ENCODE data around the gene DDX31. TPM values are rescaled to one million over a fixed set of nuclear protein-coding genes. Genes with fewer than 3 reads are reported as not detected.
"Not testable (repeated sequence)": the region's sequence is repeated elsewhere in the genome, so short reads cannot be mapped to it uniquely, and the experiment has no call there.

Gene DDX31
- total RNA-seq = 10 to 100 TPM; 13.8 to 14.9 TPM

DNA sequence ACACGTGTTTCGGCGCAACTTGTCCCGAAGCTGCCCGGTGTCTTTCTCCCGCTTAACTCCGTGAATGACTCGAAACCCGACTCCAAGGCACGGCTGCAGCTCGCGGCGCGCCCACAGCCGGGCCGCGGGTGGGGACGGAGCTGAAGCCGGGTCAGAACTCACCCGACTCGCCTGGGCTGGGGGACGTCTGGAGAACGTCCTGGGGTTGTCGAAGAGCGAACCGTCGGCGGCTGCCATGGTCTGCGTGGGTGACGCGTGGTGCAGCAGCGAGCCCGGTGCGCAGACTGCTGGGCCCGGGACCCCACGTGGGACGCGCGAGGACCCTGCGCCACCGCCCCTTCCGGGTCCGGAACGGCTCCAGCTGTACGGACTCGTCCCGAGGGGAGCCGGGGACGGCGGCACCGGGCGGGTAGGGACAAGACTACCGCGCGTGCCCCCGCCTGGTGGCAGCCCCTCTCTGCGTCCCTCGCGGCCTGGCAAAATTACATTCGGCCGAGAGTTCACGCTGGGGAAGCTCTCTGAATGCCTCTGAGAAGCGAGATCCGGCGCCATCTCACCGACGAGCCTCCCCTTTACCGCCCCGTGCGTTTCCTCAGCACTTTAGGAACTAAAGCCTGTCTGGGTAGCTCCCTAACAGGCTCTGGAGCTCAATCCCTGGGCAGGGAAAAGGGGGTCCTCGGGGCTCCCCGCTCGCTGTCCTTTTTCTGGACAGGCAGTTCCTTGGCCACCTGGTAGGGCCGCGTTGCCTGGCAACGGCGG, at the start of gene DDX31:
DDX31 (minus strand) TSS at position 286 of the 759 bp plus-strand sequence; CDS start at position 237, 49 bp downstream.
- Mint-ChIP-seq H3K27me3 (no peaks in the 10 kb centered on the region), H3K36me3 (peaks cover 8% of the 10 kb centered on the region), H3K9me3 (no peaks in the 10 kb centered on the region), H3K4me3 (peak within 1 kb of the TSS; percentile 92), H3K4me1 (peaks cover 29% of the 10 kb centered on the region), H3K27ac (peak within 1 kb of the TSS; percentile 88)
- POLR2A ChIA-PET = interaction anchor here (0.7 to 3.4 kb wide), 7 partner anchors 10 to 590 kb away, joined by 3 to 35 read pairs (median 3); partner anchors contain the start of gene MED27
- peak; percentile 89 for DNase-seq
- peak; percentile 90 for ATAC-seq (ENCODE audit: low read depth)

DNA sequence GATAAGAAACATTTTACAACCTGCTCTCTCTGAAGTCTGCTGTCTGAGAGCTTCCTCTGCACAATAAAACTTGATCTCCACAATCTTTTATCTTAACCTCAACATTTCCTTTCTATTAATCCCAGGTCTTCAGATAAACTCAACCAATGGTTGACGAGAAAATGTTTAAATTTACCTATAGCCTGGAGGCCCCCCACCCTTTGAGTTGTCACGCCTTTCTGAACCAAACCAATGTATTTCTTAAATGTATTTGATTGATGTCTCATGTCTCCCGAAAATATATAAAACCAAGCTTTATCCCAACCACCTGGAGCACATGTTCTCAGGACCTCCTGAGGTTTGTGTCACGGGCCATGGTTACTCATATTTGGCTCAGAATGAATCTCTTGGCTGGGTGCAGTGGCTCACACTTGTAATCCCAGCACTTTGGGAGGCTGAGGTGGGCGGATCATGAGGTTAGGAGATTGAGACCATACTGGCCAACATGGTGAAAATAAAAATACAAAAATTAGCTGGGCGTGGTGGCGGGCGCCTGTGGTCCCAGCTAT, 48.7 kb upstream of the DDX31 start:
- DNase-seq; POLR2A ChIA-PET; H3K27ac Mint-ChIP-seq; H3K4me1 Mint-ChIP-seq; ATAC-seq (ENCODE audit: low read depth); H3K9me3 Mint-ChIP-seq; H3K36me3 Mint-ChIP-seq; H3K4me3 Mint-ChIP-seq: not testable (repeated sequence)
- H3K27me3 Mint-ChIP-seq = peaks cover 30% of the 10 kb centered on the region

DNA sequence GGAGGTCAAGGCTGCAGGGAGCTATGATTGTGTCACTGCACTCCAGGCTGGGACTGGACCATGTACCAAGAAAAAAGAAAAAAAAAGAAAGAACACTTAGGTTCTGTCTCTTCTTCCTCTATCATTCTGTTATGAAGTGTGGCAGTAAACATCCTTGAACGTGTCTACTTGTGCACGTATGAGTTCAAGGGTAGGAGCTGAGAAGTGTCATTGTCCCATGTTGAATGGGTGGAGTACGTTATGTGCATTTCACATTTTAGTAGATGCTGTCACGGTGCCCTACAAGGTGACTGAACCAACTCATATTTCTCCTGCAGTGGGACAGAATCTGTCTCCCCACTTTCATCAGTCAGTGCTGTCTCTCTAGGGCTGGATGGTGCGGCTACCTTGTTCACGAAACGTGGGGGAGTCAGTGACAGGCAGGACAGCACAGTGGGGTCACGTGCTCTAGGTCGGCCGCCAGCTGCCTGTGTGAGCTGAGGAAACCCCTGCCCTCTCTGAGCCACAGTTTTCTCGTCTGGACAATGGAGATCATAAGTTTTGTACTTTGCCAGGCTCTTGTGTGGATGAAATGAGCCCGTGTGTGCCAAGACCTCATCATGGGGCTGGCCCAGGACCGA, 47.7 kb upstream of the DDX31 start:
- DNase-seq (no peak), ATAC-seq (ENCODE audit: low read depth) (no peak)
- Mint-ChIP-seq H3K27ac (no peak overlapping the region), H3K9me3 (no peaks in the 10 kb centered on the region), H3K27me3 (peaks cover 30% of the 10 kb centered on the region), H3K36me3 (no peaks in the 10 kb centered on the region), H3K4me3 (no peak overlapping the region), H3K4me1 (peaks cover 6% of the 10 kb centered on the region)
- POLR2A ChIA-PET = no interaction called here

DNA sequence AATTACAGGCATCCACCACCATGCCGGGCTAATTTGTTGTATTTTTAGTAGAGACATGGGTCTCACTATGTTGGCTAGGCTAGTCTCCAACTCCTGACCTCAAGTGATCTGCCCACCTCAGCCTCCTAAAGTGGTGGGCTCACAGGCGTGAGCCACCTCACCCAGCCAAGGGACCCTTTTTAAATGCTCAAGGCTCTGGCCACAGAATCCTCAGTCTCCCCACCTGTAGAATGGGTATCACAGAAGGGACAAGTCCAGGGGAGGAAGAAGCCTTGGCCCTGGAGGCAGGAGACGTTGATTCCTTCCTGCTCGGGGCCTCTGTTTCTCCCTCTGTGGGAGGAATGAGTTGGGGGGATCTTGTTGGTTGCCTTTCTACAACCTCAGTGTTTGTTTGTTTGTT, 46.2 kb upstream of the DDX31 start:
- POLR2A ChIA-PET = no interaction called here
- Mint-ChIP-seq H3K9me3 (no peaks in the 10 kb centered on the region), H3K36me3 (no peaks in the 10 kb centered on the region), H3K27me3 (peaks cover 30% of the 10 kb centered on the region), H3K4me1 (peaks cover 6% of the 10 kb centered on the region), H3K27ac (no peak overlapping the region), H3K4me3 (no peak overlapping the region)
- no peak for DNase-seq
- ATAC-seq (ENCODE audit: low read depth) = no peak

DNA sequence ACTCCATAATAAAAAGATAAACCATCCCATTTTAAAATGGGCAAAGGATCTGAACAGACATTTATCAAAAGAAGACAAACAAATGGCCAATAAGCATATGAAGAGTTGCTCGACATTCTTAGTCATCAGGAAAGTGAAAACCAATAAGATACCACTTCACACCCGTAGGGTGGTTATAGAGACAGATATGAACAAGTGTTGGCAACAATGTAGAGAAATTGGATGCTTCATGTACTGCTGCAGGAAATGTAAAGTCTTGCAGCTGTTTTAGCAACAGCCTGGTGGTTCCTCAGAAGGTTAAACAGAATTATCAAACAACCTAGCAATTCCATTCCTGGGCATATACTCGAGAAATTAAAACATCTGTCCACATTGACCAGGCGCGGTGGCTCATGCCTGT, 43.0 kb upstream of the DDX31 start:
- no peak overlapping the region for H3K4me3 Mint-ChIP-seq
- H3K27ac Mint-ChIP-seq = no peak overlapping the region
- no peaks in the 10 kb centered on the region for H3K36me3 Mint-ChIP-seq
- DNase-seq (no peak), ATAC-seq (ENCODE audit: low read depth) (no peak)
- POLR2A ChIA-PET = no interaction called here
- peaks cover 7% of the 10 kb centered on the region for H3K27me3 Mint-ChIP-seq
- no peaks in the 10 kb centered on the region for H3K9me3 Mint-ChIP-seq
- H3K4me1 Mint-ChIP-seq = no peaks in the 10 kb centered on the region

DNA sequence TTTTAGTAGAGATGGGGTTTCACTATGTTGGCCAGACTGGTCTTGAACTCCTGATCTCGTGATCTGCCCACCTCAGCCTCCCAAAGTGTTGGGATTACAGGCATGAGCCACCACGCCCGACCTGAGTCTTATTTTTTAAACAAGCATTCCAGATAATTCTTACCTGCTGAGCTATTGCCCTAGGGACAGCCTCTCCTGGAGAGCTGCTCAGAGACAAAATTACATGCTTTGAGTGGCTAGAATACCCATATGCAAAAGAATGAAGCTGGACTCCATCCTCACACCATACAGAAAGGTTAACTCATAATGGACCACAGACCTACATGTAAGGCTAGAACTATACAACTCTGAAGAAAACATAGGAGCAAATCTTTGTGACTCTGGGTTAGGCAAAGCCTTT, 42.1 kb upstream of the DDX31 start:
- ATAC-seq (ENCODE audit: low read depth) (no peak), DNase-seq (no peak)
- Mint-ChIP-seq H3K4me3 (no peak overlapping the region), H3K27me3 (no peaks in the 10 kb centered on the region), H3K4me1 (no peaks in the 10 kb centered on the region), H3K27ac (no peak overlapping the region), H3K9me3 (no peaks in the 10 kb centered on the region), H3K36me3 (no peaks in the 10 kb centered on the region)
- POLR2A ChIA-PET = no interaction called here

DNA sequence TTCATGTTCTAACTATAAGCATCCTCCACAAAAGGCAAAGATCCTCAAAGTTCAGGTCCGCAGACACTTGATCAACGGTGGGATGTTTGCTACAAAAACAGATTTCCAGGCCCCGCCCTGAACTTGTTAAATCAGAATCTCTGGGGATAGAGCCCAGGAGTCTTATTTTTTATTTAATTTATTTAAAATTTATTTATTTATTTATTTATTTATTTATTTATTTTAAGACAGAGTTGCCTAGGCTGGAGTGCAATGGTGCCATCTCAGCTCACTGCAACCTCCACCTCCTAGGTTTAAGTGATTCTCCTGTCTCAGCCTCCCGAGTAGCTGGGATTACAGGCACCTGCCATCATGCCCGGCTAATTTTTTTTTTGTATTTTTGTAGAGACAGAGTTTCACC, 41.4 kb upstream of the DDX31 start:
- H3K27me3 Mint-ChIP-seq; H3K4me1 Mint-ChIP-seq; H3K36me3 Mint-ChIP-seq; ATAC-seq (ENCODE audit: low read depth); H3K4me3 Mint-ChIP-seq; POLR2A ChIA-PET; H3K9me3 Mint-ChIP-seq; DNase-seq; H3K27ac Mint-ChIP-seq: not testable (repeated sequence)

DNA sequence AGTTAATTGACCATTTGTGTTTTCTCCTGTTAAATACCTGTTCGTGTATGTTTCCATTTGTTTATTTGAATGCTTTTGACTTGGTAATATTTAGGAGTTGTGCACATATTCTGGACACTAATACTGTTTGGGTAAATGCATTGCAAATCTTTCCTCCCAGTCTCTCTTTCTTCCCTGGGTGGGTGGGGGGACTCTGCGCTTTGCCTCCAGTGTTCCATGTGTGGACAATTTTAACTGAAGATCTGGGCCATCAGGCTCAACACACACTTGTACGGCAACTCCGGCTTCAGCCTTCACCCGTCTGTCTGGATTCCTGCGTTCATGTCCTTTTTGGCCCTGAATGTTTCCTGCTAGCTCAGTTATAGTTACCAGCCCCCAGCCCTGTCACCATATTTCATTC, 40.5 kb upstream of the DDX31 start:
- Mint-ChIP-seq H3K4me1 (no peaks in the 10 kb centered on the region), H3K36me3 (no peaks in the 10 kb centered on the region), H3K27me3 (peaks cover 3% of the 10 kb centered on the region), H3K9me3 (no peaks in the 10 kb centered on the region), H3K4me3 (no peak overlapping the region), H3K27ac (no peak overlapping the region)
- no peak for ATAC-seq (ENCODE audit: low read depth)
- no peak for DNase-seq
- POLR2A ChIA-PET = no interaction called here

DNA sequence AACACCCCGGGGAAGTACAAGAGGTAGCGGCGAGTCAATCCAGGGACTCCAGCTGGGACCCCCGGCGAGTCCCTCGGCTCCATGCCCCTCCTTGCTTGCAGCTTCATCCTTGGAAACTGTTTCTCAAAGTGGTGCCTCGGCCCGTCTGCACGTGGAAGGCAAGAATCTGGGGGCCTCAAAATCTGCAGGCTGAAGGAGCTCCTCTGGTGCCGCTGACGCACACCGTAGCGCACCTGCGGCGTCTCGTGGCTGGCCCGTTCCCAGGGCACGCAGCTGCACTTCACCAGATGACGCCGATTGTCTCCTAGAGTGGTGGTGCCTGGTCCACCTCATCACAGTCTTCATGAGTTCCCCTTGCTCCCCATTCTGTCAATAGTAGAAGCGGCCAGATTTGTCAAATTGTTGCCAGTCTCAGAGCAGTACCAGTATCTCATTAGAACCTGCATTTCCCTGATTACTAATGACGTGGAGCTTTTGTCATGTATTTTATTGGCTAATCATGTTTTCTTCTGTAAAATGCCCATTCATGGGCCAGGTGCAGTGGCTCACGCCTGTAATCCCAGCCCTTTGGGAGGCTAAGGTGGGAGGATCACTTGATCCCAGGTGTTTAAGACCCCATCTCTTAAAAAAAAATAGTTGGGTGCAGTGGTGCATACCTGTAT, 39.1 kb upstream of the DDX31 start:
- no peak overlapping the region for H3K4me3 Mint-ChIP-seq
- DNase-seq = no peak
- H3K9me3 Mint-ChIP-seq = no peaks in the 10 kb centered on the region
- no peaks in the 10 kb centered on the region for H3K4me1 Mint-ChIP-seq
- POLR2A ChIA-PET = no interaction called here
- no peak overlapping the region for H3K27ac Mint-ChIP-seq
- H3K36me3 Mint-ChIP-seq = no peaks in the 10 kb centered on the region
- H3K27me3 Mint-ChIP-seq = peaks cover 4% of the 10 kb centered on the region
- ATAC-seq (ENCODE audit: low read depth) = no peak

DNA sequence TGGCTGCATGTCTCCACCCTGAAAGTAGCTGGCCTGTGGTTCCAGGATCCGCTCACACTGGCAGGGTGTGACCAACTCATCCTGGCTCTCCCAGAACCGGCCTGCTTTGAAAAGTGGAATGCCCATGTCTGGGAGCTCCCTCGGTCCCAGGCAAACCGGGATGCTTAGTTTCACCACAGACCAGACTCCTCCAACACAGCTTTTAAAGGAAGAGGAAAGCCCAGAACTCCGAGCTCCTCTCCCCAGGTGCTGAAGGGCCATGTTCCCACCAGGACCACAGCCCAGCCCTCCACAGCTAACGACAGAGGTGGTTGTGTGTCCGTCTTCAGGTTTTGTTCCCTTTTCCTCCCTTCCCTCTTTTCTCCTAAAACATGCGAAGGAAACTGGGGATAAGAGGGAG, 38.5 kb upstream of the DDX31 start:
- no peaks in the 10 kb centered on the region for H3K9me3 Mint-ChIP-seq
- no peak overlapping the region for H3K4me3 Mint-ChIP-seq
- DNase-seq = no peak
- no peak overlapping the region for H3K27ac Mint-ChIP-seq
- POLR2A ChIA-PET = no interaction called here
- H3K27me3 Mint-ChIP-seq = peaks cover 7% of the 10 kb centered on the region
- no peaks in the 10 kb centered on the region for H3K36me3 Mint-ChIP-seq
- no peak for ATAC-seq (ENCODE audit: low read depth)
- no peaks in the 10 kb centered on the region for H3K4me1 Mint-ChIP-seq

DNA sequence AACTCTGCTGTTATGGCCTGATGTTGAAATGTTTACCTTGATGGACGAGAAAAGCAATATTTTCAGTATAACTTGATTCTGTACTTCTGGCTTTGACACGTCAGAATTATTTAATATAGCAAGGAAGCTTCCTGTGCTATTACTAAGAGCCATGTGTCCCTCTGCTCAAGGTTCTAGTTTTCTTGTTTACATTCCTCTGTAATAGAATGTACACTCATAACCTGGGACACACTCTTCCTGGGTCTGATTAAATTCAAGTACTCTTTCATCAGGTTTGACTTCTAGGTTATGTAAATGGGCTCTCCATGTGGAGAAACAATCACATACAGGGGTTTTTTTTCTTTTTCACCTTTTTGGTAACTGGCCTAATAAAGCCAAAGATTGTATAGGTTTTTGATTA, 33.6 kb upstream of the DDX31 start:
- H3K4me3 Mint-ChIP-seq = no peak overlapping the region
- POLR2A ChIA-PET = no interaction called here
- no peak for DNase-seq
- no peak for ATAC-seq (ENCODE audit: low read depth)
- no peaks in the 10 kb centered on the region for H3K4me1 Mint-ChIP-seq
- peaks cover 14% of the 10 kb centered on the region for H3K27me3 Mint-ChIP-seq
- H3K27ac Mint-ChIP-seq = no peak overlapping the region
- H3K9me3 Mint-ChIP-seq = peaks cover 5% of the 10 kb centered on the region
- no peaks in the 10 kb centered on the region for H3K36me3 Mint-ChIP-seq

DNA sequence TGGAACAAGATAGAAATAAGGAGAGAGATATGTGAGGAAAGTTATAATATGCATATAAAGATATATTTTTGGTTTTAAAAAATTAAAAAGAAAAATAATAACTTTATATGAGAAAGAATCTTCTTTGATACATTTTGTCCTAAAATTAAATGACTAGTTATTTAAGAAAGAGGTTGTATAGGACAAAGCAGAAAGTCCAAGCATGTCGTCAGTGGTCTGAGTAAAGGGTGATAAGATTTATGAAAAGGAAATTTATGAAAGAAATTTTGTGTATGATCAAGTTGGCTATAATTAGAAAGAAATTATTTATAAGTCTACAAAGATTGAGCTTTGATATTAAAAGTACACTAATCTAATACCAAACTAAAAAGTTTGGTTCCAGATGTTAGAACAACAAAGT, 32.5 kb upstream of the DDX31 start:
- peaks cover 8% of the 10 kb centered on the region for H3K9me3 Mint-ChIP-seq
- no peaks in the 10 kb centered on the region for H3K4me1 Mint-ChIP-seq
- no peak overlapping the region for H3K27ac Mint-ChIP-seq
- DNase-seq (no peak), ATAC-seq (ENCODE audit: low read depth) (no peak)
- peaks cover 14% of the 10 kb centered on the region for H3K27me3 Mint-ChIP-seq
- H3K4me3 Mint-ChIP-seq = no peak overlapping the region
- POLR2A ChIA-PET = no interaction called here
- no peaks in the 10 kb centered on the region for H3K36me3 Mint-ChIP-seq

DNA sequence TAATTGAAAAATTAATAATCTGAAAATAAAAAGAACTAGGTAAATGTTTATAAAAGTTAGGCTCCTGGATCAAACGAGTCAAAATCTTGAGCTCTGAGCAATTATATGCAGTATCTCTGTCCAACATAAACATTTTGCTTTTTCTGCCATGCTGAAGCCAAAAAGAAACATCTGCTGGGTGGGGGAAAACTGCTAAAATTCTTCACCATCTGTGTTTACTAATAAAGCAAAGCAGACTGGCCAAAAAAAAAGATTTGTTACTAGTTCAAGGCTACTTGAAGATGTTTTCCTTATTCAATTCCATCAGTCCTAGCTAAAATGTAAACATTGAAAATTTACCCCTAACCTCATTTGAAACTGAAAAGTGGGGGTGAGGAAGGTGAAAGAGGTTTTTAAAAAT, 30.2 kb upstream of the DDX31 start:
- ATAC-seq (ENCODE audit: low read depth) (no peak), DNase-seq (no peak)
- peaks cover 25% of the 10 kb centered on the region for H3K9me3 Mint-ChIP-seq
- no peaks in the 10 kb centered on the region for H3K4me1 Mint-ChIP-seq
- H3K27me3 Mint-ChIP-seq = peaks cover 11% of the 10 kb centered on the region
- POLR2A ChIA-PET = no interaction called here
- no peak overlapping the region for H3K27ac Mint-ChIP-seq
- no peaks in the 10 kb centered on the region for H3K36me3 Mint-ChIP-seq
- no peak overlapping the region for H3K4me3 Mint-ChIP-seq

DNA sequence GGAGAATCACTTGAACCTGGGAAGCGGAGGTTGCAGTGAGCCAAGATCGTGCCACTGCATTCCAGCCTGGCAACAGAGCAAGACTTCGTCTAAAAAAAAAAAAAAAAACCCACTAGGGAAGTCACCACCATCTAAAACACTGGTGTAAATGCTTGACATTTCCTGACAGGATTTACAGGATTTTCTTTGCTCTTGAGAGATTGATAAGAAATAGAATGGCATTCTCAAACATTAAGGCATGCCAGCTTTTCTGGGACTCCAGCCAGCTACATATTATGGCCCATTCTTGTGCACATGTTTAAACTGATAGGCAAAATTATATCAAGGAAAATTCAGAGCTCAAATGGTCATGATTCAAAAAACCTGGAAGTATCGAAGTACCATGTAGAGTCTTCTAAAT, 29.2 kb upstream of the DDX31 start:
- DNase-seq (no peak), ATAC-seq (ENCODE audit: low read depth) (no peak)
- H3K27ac Mint-ChIP-seq = no peak overlapping the region
- peaks cover 11% of the 10 kb centered on the region for H3K27me3 Mint-ChIP-seq
- peaks cover 5% of the 10 kb centered on the region for H3K4me1 Mint-ChIP-seq
- H3K4me3 Mint-ChIP-seq = no peak overlapping the region
- peaks cover 30% of the 10 kb centered on the region for H3K9me3 Mint-ChIP-seq
- POLR2A ChIA-PET = no interaction called here
- peaks cover 4% of the 10 kb centered on the region for H3K36me3 Mint-ChIP-seq

All from activated naive CD8-positive, alpha-beta T cell treated with anti-CD3 and anti-CD28 coated beads, Interleukin-2, amount 10 ng/mL, durations not matched to agents 7 days and 5 days (primary cell).